Activated CD4-positive, alpha-beta T cell treated with anti-CD3 and anti-CD28 coated beads, Interleukin-2, amount 50 U/mL, for 48 hours (primary cell): Measurements from ENCODE around the gene CPED1.
"Not testable (repeated sequence)": the region's sequence is repeated elsewhere in the genome, so short reads cannot be mapped to it uniquely, and the experiment has no call there.

Experiments
- DNase-seq, 2 experiments: peaks; one replicate each; pipeline ENCODE4 v3.0.0-alpha.2; 2020

Gene CPED1

GRCh38 chr7:121271916-121272315, 283.4 kb downstream of the CPED1 start:
- DNase-seq = no peak

- no peak for DNase-seq
These were observed 284.2 kb downstream of the CPED1 start for GRCh38 chr7:121272676-121273075.

GRCh38 chr7:121273467-121274167, 285.1 kb downstream of the CPED1 start:
- DNase-seq = no peak

GRCh38 chr7:121274467-121274866, 286.0 kb downstream of the CPED1 start:
- DNase-seq = no peak

GRCh38 chr7:121275204-121275603, 286.7 kb downstream of the CPED1 start:
- no peak for DNase-seq

- no peak for DNase-seq
These were observed 287.8 kb downstream of the CPED1 start for GRCh38 chr7:121276313-121276712.

- no peak for DNase-seq
These were observed 289.9 kb downstream of the CPED1 start for GRCh38 chr7:121278120-121279021.

GRCh38 chr7:121279060-121279620, 290.6 kb downstream of the CPED1 start:
- DNase-seq = no peak

GRCh38 chr7:121279822-121280221, 291.3 kb downstream of the CPED1 start:
- DNase-seq = no peak

- DNase-seq = no peak
These were observed 292.1 kb downstream of the CPED1 start for GRCh38 chr7:121280656-121281055.

- no peak for DNase-seq
These were observed 293.6 kb downstream of the CPED1 start for GRCh38 chr7:121282129-121282528.

GRCh38 chr7:121285066-121285667, 296.7 kb downstream of the CPED1 start:
- DNase-seq = no peak

GRCh38 chr7:121286186-121286585, 297.7 kb downstream of the CPED1 start:
- DNase-seq = no peak

GRCh38 chr7:121286742-121287734, 298.5 kb downstream of the CPED1 start:
- no peak for DNase-seq

- no peak for DNase-seq
These were observed 300.4 kb downstream of the CPED1 start for GRCh38 chr7:121288894-121289293.

- DNase-seq = not testable (repeated sequence)
These were observed 301.4 kb downstream of the CPED1 start for GRCh38 chr7:121289930-121290329.

- DNase-seq = no peak
These were observed 306.0 kb downstream of the CPED1 start for GRCh38 chr7:121294448-121294992.

- no peak for DNase-seq
These were observed 309.3 kb downstream of the CPED1 start for GRCh38 chr7:121297843-121298242.

GRCh38 chr7:121298831-121299239, 310.3 kb downstream of the CPED1 start:
- no peak for DNase-seq

GRCh38 chr7:121300685-121301420, 312.3 kb downstream of the CPED1 start:
- no peak for DNase-seq
